Measurements from ENCODE around the gene CDC42EP4.
"Not testable (repeated sequence)": the region's sequence is repeated elsewhere in the genome, so short reads cannot be mapped to it uniquely, and the experiment has no call there.

The CDC42EP4 gene

GRCh38 chr17:73343168-73343634 lies 31.4 kb upstream of the CDC42EP4 start:
- DNase-seq (ENCODE audit: low spot score) = peak; percentile 91

DNA sequence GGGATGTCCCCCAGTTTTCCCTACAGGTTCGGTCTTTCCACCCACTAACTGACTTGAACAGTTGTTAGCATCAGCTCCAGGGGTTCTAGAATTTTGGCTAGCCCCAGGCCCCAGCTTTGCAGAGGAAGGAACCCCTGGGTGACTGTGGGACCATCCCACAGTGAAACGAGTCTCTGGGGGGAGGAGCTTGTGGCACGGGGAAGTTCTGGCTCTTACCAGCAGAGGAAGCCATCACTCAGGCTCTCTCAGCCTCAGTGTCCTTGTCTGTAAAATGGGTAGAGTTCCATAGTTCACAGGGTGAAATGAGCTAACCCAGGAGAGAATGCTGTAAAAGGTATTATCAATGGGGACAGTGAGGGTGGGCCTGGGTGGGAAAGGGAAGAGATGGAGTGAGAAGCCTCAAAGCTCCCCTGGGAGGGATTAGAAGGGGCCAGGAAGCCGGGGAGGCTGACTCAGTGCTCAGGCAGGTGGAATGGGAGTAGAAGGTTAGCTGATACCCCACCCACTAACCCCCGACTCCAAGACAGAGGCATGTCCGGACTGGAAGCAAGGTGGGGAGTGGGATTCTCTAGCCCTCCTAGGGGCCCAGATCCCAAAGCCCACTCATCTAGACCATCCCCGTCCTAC lies 30.9 kb upstream of the CDC42EP4 start:
- peak; percentile 66 for DNase-seq (ENCODE audit: low spot score)

DNA sequence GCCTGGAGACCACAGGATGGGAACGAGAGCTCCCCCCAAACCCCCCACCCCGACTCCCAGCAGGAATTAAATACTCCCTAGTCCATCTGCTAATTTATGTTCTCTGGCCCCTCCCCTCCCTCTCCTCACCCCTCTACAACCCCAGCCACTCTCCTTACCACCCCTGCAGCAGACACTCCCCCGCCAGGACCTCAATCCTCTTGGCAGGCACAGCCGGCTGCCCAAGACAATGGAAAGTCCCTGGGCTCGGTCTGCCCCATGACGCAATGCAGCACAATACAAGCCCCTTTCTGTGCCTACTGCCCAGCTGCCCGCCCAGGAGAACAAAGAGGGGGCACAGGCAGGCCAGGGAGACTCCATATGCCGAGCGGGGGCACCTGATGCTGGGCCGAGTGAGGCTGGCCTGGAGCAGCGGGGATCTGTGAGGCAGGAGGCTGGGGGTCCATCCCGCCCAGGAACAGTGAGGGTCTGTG lies 30.3 kb upstream of the CDC42EP4 start:
- no peak for DNase-seq (ENCODE audit: low spot score)

GRCh38 chr17:73341350-73342049 lies 29.7 kb upstream of the CDC42EP4 start:
- no peak for DNase-seq (ENCODE audit: low spot score)

GRCh38 chr17:73340093-73340596 lies 28.3 kb upstream of the CDC42EP4 start:
- DNase-seq (ENCODE audit: low spot score) = peak; percentile 98

GRCh38 chr17:73338566-73339197 lies 26.9 kb upstream of the CDC42EP4 start:
- no peak for DNase-seq (ENCODE audit: low spot score)

- DNase-seq (ENCODE audit: low spot score) = peak; percentile 89
Measured at GRCh38 chr17:73338050-73338521, 26.3 kb upstream of the CDC42EP4 start.

DNA sequence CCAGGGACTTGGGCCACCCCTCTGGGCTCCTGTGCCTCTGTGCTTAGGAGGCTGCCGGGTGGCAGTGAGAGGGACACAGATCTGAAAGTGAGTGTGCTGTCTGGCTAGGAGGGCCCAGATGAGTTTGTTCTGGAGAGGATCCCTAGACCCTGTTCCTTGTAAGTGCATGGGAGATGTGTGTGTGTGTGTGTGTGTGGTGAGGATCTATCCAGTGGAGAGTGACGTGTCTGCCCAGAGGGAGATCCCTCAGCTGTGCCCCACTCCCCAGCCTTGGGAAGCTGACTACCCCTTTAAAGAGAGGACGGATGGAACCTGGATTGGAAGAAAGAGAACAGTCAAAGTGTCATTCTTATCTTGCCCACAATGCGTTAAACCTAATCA lies 25.5 kb upstream of the CDC42EP4 start:
- no peak for DNase-seq (ENCODE audit: low spot score)

DNA sequence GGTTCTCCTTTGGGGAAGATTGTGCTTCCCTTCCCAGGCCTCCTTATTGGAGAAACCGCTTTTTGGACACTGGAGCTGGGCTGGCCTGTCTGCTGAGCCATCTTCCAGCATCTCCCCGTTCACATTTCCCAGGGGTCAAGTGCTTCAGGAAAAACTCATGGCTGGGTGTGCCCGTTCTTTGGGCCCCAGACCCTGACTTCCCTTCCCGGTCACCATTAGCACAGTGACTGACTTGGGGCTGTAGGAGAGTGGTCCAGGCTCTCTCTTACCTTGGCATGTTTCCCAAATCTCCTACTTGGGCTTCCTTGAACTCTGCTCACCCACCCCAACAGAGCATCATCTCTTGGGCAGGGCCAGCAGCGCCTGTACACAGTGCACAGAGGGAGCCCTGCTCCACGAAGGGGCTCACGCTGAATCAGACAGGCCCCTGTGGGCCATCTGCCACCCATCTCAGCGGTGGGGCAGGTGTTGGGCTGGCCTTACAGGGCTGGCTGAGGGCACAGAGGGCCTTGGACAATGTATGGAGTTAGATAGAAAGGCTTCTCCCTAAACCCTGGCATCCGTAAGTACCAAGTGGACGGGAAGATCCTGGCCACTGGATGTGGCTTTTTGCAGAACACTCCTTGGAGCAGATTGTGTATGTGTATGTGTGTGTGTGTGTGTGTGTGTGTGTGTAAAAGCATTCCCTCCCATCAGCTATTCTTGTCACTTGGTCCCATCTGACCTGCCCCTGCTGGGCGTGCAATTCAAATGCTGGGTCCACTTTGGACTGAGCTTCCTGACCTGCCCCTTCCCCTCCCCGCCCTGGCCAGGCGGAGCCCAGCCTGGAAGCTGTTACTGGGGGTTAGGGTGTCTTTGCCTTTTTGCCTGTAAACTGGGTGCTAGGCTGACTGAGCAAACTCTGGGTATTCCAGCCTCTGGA lies 24.9 kb upstream of the CDC42EP4 start:
- DNase-seq (ENCODE audit: low spot score) = no peak

DNA sequence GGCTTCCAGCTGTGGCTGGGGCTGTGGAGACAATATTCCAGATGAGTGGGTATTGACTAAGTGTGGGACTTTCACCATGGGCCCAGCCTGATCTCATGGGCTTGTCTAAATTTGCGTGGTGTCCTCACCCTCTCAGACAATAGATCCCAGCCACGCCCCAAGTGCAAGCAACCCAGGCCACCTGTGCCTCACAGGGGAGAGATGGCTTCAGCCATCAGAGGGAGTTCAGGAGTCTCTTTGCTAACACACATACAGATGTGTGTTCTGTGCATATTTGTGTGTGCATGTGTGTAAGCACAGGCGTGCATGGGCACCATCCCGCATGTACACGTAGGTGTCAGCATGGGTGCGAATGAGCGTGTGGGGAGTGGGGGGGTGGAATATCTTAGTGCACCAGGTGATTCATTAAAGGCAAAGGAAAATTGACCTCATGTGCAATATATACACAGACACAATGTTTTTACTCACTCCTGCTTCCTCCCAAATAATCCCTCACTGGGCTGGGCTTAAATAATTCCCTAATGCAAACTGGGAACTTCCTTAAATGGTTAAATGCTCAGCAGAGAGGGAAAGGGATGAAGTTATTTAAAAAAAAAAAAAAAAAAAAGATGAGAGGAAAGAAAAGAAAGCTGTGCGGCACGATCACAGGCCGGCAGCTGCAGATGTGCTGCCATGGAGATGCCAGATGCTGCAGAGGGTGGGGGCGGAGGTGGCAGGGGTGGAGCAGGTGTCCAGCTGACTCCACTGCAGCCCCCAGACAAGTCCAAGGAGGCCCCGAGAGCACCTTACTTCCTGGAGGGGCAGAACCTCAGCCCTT lies 24.0 kb upstream of the CDC42EP4 start:
- DNase-seq (ENCODE audit: low spot score) = no peak

GRCh38 chr17:73334771-73335513 lies 23.1 kb upstream of the CDC42EP4 start:
- DNase-seq (ENCODE audit: low spot score) = no peak

DNA sequence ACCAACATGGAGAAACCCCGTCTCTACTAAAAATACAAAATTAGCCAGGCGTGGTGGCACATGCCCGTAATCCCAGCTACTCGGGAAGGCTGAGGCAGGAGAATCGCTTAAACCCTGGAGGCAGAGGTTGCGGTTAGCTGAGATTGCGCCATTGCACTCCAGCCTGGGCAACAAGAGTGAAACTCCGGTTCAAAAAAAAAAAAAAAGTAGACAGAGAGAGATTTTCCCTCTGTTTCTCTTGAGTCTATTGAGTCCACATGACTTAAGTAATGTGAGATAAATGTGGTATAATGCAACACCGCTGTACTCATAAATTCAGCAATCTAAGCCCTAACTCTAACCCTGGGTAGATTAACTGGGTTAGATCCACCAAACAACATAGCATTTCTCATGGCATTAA lies 21.6 kb upstream of the CDC42EP4 start:
- not testable (repeated sequence) for DNase-seq (ENCODE audit: low spot score)

DNA sequence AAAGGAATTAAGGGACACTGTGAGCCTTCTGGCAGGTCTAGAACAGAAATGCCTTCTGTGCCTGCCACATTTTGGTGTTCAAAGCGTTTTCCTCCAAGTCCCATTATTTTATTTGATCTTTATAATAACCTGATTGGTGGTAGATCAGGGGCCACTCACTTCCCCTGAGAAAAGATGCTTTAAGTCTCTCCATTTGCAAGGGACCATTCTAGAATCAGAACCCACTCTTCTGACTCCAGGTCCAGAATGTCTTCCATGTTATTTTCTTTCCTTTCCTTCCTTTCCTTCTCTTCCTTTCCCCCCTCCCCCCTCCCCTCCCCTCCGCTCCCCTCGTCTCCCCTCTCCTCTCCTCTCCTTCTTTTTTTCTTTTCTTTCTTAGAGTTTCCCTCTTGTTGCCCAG lies 19.3 kb upstream of the CDC42EP4 start:
- DNase-seq (ENCODE audit: low spot score) = no peak

GRCh38 chr17:73327676-73328075 lies 15.9 kb upstream of the CDC42EP4 start:
- DNase-seq (ENCODE audit: low spot score) = no peak

GRCh38 chr17:73325527-73325842 lies 13.7 kb upstream of the CDC42EP4 start:
- peak; percentile 64 for DNase-seq (ENCODE audit: low spot score)

GRCh38 chr17:73324711-73325526 lies 13.1 kb upstream of the CDC42EP4 start:
- no peak for DNase-seq (ENCODE audit: low spot score)

DNA sequence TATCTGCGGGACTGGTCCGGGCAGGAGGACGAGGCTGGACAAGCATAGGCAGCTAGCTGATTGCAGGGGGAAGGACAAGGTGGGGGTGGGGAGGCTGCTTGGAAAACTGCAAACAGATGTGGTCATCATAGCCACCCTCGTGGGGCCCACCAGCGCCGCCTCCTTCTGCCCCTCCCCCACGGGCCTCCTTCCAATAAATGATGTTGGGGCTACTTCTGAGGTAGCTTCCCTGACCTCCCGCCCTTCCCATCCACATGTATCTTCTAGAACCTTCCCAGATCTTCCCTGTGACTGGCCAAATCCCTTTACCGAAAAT lies 12.3 kb upstream of the CDC42EP4 start:
- DNase-seq (ENCODE audit: low spot score) = no peak

- DNase-seq (ENCODE audit: low spot score) = no peak
Measured at GRCh38 chr17:73323409-73324159, 11.8 kb upstream of the CDC42EP4 start.

Measured in hepatic stellate cell (primary cell).